ENCODE results near the gene HOXA3. TPM values are rescaled to one million over a fixed set of nuclear protein-coding genes. Genes with fewer than 3 reads are reported as not detected.

The HOXA3 gene
- total RNA-seq, 1 donor from 2014 or later, result 14.4 TPM

DNA sequence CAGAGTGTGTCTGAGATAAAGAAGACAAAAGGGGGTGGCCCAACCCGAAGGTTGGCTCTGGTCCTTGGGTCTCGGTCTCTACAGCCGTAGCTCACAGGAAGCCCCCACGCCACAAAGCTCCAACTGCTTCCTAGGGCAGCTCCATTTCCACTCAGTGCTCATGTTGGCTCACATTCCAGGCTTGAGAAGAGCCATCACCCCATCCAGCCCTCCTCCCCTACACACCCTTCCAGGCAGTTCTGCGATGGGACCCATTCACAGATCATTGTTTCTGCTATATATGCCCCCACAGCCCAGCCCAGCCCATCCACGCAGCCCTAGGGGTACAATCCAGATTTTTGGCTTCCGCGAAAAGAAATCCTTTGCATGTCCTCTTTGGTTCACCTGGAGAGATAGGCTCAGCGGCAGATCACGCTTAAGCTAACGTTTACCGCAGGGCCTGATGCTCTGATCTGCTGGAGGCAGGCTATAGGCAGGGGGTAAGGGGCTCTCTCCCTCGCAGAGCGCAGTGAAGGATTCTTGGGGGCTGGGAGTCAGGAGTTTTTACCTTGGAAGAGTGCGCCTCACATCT lies 38.9 kb upstream of the HOXA3 start:
- peaks cover 43% of the 10 kb centered on the region for H3K27me3 ChIP-seq

DNA sequence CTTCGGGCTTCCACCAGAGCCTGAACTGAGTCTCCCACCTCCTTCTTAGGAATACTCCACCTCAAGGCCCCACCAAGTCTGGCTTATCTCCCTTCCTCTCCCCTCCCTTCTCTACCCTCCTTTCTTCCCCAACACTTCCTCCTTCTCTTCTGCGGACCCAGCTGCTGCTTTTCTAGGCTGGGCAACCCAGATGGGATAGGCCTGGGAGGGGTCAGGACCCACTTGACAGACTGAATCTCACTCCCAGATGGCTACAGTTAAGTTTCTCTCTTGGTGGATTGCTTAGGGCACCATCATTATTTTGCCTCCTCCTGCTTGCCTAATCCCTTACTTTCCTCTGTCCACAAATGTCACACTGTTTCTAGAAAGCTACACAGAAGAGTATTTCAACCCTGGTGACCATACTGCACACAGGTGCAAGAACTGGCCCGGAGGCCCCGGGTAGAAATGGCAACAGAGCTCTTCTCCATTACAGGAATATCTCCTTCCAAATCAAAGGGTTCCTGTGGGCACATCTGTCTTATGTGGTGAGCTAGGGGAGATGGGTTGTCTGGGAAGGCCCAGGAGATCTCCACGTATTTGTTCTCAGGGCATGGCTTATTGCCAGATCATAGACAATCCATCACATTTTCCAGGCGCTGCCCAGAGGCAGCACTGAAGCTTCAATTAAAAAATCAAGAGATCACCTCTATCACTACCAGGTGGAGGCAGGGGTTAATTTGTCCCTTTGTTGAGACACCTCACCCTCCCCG lies 37.8 kb upstream of the HOXA3 start:
- TF ChIP-seq, protein P1, sequence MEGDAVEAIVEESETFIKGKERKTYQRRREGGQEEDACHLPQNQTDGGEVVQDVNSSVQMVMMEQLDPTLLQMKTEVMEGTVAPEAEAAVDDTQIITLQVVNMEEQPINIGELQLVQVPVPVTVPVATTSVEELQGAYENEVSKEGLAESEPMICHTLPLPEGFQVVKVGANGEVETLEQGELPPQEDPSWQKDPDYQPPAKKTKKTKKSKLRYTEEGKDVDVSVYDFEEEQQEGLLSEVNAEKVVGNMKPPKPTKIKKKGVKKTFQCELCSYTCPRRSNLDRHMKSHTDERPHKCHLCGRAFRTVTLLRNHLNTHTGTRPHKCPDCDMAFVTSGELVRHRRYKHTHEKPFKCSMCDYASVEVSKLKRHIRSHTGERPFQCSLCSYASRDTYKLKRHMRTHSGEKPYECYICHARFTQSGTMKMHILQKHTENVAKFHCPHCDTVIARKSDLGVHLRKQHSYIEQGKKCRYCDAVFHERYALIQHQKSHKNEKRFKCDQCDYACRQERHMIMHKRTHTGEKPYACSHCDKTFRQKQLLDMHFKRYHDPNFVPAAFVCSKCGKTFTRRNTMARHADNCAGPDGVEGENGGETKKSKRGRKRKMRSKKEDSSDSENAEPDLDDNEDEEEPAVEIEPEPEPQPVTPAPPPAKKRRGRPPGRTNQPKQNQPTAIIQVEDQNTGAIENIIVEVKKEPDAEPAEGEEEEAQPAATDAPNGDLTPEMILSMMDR (IDR thresholded peaks at IDR 0.05), result no peak
- Histone ChIP-seq H3K36me3 (no peaks in the 10 kb centered on the region), H3K4me1 (peaks cover 5 to 14% of the 10 kb centered on the region in 2 donors), H3K9me3 (no peaks in the 10 kb centered on the region), H3K4me3 (no peak overlapping the region), H3K27me3 (peaks cover 51% of the 10 kb centered on the region), H3K27ac (no peak overlapping the region)
- DNase-seq (ENCODE audit: low spot score in 2 of 2), result peak in 1 of 2 donors; percentile 39
- intact Hi-C loops (cut with DNase I), result loop anchor here (5.0 to 10.0 kb wide), 3 partner anchors 585 to 1323 kb away; partner anchors contain the start of gene CREB5

More for the DNA sequence above, 38.9 kb upstream of the HOXA3 start:
- TF ChIP-seq, protein P1 (IDR thresholded peaks at IDR 0.05), result no peak
- Histone ChIP-seq H3K4me1 (peaks cover 5 to 14% of the 10 kb centered on the region in 2 donors), H3K9me3 (no peaks in the 10 kb centered on the region), H3K27ac (no peak overlapping the region), H3K4me3 (no peak overlapping the region), H3K36me3 (no peaks in the 10 kb centered on the region)
- DNase-seq (ENCODE audit: low spot score in 2 of 2), result peak in 1 of 2 donors; percentile 61
- intact Hi-C loops (cut with DNase I), result loop anchor here (10.0 kb wide), 2 partner anchors 584 to 1224 kb away; partner anchors contain the start of gene CREB5

DNA sequence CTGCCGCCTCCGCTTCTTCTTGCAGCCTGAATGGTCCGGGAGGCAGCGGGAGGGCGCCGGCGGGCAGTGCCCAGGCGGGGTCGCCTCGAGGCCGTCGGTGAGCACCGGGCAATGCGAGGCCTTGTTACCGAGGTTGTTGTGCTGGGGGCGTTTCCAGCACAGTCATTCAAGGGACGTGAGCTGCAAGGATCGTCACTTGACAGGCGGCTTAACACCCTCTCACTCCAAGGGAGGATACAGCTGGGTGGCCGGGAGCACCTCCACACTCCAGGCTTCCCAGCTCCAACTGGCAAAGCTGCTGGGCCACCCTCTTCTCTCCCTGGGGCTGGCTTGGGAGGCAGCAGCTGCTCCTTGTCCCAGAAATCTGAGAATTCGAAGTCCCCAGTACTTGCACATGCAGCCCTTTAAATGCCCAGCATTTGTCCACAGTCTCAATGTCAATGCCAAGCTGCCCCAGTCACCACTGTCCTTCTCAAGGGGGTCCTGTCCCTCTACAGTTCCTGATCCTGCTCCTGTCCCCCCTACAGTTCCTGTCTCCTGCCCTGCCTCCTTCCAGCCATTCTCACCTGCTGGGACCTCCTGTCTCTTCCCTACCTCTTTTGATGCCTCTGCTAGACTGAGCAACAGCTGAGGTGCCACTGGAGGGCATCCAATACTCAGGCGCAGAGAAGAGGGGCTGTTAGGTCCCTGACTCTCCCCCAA lies 37.1 kb upstream of the HOXA3 start:
- Histone ChIP-seq H3K9me3 (no peaks in the 10 kb centered on the region), H3K36me3 (no peaks in the 10 kb centered on the region), H3K27me3 (peaks cover 51% of the 10 kb centered on the region), H3K27ac (no peak overlapping the region), H3K4me1 (peaks cover 5 to 16% of the 10 kb centered on the region in 2 donors), H3K4me3 (peak overlapping the region in 1 of 2 donors; percentile 34)
- intact Hi-C loops (cut with DNase I), result loop anchor here (5.0 kb wide), 1 partner anchor 1322 kb away; no protein-coding TSS in a partner anchor
- TF ChIP-seq, protein P1 (IDR thresholded peaks at IDR 0.05), result no peak
- DNase-seq (ENCODE audit: low spot score in 2 of 2), result peak in 1 of 2 donors; percentile 58

DNA sequence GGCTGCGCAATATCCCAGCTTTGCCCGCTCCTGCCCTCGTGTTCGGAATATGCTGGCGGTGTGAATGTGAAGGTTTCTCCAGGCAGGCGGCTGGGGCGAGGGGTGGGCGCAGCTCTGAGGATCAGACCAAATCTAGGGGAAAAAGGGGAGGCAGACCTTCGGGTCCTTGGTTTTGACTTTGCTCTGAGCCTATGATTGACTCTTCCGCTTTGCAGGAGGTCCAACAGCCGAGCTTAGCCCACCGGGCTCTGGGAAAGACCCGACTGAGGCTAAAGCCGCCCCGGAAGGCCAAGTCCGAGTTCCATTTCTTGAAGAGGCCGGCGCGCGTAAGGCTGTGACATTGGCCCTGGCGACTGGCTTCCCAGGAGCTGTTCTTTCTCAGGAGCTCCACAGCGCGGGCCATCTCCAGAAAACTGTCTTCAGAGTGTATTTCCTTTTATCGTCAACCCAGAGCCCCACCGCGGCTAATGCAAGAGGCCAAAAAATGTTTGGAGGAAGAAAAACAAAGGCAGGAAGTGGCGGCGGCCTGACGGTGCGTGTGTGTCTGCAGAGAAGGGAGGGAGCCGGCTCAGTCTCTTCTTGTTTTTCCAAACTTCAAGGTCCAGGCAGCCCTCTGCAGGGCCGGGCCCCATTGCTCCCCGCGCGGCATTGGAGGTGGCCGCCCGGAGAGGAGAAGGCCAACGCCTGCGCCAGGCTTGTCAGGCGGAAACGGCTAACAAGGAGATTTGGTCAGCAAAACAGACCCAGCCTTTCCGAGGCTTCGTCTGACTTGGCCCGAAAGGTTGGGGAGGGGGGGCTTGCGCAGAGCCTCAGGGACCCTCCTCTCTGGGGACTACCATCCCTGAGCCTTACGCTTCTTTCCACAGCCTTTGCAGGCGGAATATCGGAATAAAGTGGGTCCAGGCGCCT lies 36.3 kb upstream of the HOXA3 start:
- H3K9me3 ChIP-seq, result no peaks in the 10 kb centered on the region
- TF ChIP-seq, protein P1 (IDR thresholded peaks at IDR 0.05), result no peak
- H3K4me3 ChIP-seq, result peak overlapping the region; percentile 4 to 34
- intact Hi-C loops (cut with DNase I), result loop anchor here (5.0 kb wide), 1 partner anchor 1321 kb away; no protein-coding TSS in a partner anchor
- no peak overlapping the region for H3K27ac ChIP-seq
- peaks cover 5 to 22% of the 10 kb centered on the region in 2 donors for H3K4me1 ChIP-seq
- peaks cover 57% of the 10 kb centered on the region for H3K27me3 ChIP-seq
- peak in 1 of 2 donors; percentile 70 for DNase-seq (ENCODE audit: low spot score in 2 of 2)
- no peaks in the 10 kb centered on the region for H3K36me3 ChIP-seq

Measured in ascending aorta (tissue), 2 donors.